OCI-LY7 (cell line): Measurements from ENCODE around the gene HES2.
"Not testable (repeated sequence)": the region's sequence is repeated elsewhere in the genome, so short reads cannot be mapped to it uniquely, and the experiment has no call there.

Experiments
- CTCF ChIP-seq: fragments of 200-600 bp; sonication (generic); conservative IDR thresholded peaks from 2 replicates; pipeline ENCODE4 v1.5.1; 2014; ENCODE audit warnings: mild to moderate bottlenecking, antibody characterized with exemption, low read length, moderate library complexity, mixed read lengths
- EZH2phosphoT487 ChIP-seq: fragments of 200-600 bp; sonication (generic); IDR thresholded peaks from 2 replicates; pipeline ENCODE4 v1.6.1; 2018; ENCODE audit warnings: low read depth, borderline replicate concordance, mild to moderate bottlenecking, mixed run types, antibody characterized with exemption, low read length, moderate library complexity, mixed read lengths

- TF ChIP-seq CTCF, EZH2phosphoT487: not testable (repeated sequence)
Measured at GRCh38 chr1:6431645-6432579, 12.2 kb upstream of the HES2 start.
